Measurements from ENCODE around the gene STUB1. TPM values are rescaled to one million over a fixed set of nuclear protein-coding genes. Genes with fewer than 3 reads are reported as not detected.
"Not testable (repeated sequence)": the region's sequence is repeated elsewhere in the genome, so short reads cannot be mapped to it uniquely, and the experiment has no call there.

Gene STUB1
- total and polyA plus RNA-seq, 2 experiments from 2014 or later, result 91.7 to 108 TPM

GRCh38 chr16:711548-712320 is 31.5 kb downstream of the STUB1 start:
- H3F3A ChIP-seq (replicated peaks; ENCODE audit: low read depth), result 0 out of 2 replicates have a peak, but pooled peaks cover 2% of the 10 kb centered on the region
- Mint-ChIP-seq H3K27ac (no peak overlapping the region), H3K27me3 (ENCODE audit: insufficient read depth, low read depth, poor library complexity) (peaks cover 58% of the 10 kb centered on the region), H3K4me3 (no peak overlapping the region), H3K36me3 (ENCODE audit: low read depth) (no peaks in the 10 kb centered on the region), H3K4me1 (peaks cover 4% of the 10 kb centered on the region; the same call in 2 of the 3 replicates), H3K9me3 (peaks cover 4% of the 10 kb centered on the region; the same call in 1 of the 3 replicates)
- no peaks in the 10 kb centered on the region for H3K36me3 ChIP-seq (ENCODE audit: insufficient read depth)
- H3K4me3 ChIP-seq, result no peak overlapping the region
- no peak overlapping the region for H3K4me2 ChIP-seq
- H3K27me3 ChIP-seq (ENCODE audit: insufficient read depth), result peaks cover 71% of the 10 kb centered on the region
- H2AFZ ChIP-seq, result no peak overlapping the region
- H3K79me2 ChIP-seq (replicated peaks; ENCODE audit: insufficient read depth), result no peaks in the 10 kb centered on the region
- H3K27ac ChIP-seq (ENCODE audit: low read depth), result no peak overlapping the region
- peaks cover 4% of the 10 kb centered on the region; the same call in 1 of the 2 replicates for H3K4me1 ChIP-seq (ENCODE audit: insufficient read depth)
- H3K9me2 ChIP-seq (ENCODE audit: insufficient read depth), result no peaks in the 10 kb centered on the region
- TF ChIP-seq ZNF331 (CRISPR knock-in tag; IDR thresholded peaks at IDR 0.05; ENCODE audit: low read depth) (no peak), CREB1 (CRISPR knock-in tag; IDR thresholded peaks at IDR 0.05; ENCODE audit: low read depth) (no peak), CTCF (conservative IDR thresholded peaks at IDR 0.05; ENCODE audit: low read depth in 2 of 2) (peak; percentile 66 to 94), EZH2phosphoT487 (IDR thresholded peaks at IDR 0.05; ENCODE audit: unreplicated experiment) (no peak), NANOG (IDR thresholded peaks at IDR 0.05; ENCODE audit: borderline replicate concordance) (no peak)
- ATAC-seq (peak; percentile 64), DNase-seq (ENCODE audit: low spot score) (peak; percentile 87)
- no peaks in the 10 kb centered on the region for H4K20me1 ChIP-seq (replicated peaks; ENCODE audit: insufficient read depth)

GRCh38 chr16:712740-713250 is 32.6 kb downstream of the STUB1 start:
- not testable (repeated sequence) for H3K4me1 Mint-ChIP-seq; H3K9me2 ChIP-seq (ENCODE audit: insufficient read depth); H3K27ac ChIP-seq (ENCODE audit: low read depth); H3K79me2 ChIP-seq (replicated peaks; ENCODE audit: insufficient read depth); H3F3A ChIP-seq (replicated peaks; ENCODE audit: low read depth); H3K36me3 ChIP-seq (ENCODE audit: insufficient read depth); H4K20me1 ChIP-seq (replicated peaks; ENCODE audit: insufficient read depth); H3K4me3 ChIP-seq; H3K27ac Mint-ChIP-seq; H3K4me2 ChIP-seq; H3K36me3 Mint-ChIP-seq (ENCODE audit: low read depth); H3K4me1 ChIP-seq (ENCODE audit: insufficient read depth); H2AFZ ChIP-seq; H3K9me3 Mint-ChIP-seq; ATAC-seq; H3K4me3 Mint-ChIP-seq
- peak; percentile 66 to 77 for TF ChIP-seq CTCF (conservative IDR thresholded peaks at IDR 0.05; ENCODE audit: low read depth in 2 of 2)
- H3K27me3 Mint-ChIP-seq (ENCODE audit: insufficient read depth, low read depth, poor library complexity), result peaks cover 51% of the 10 kb centered on the region
- peaks cover 67% of the 10 kb centered on the region for H3K27me3 ChIP-seq (ENCODE audit: insufficient read depth)
- DNase-seq (ENCODE audit: low spot score), result peak; percentile 89

All from GM23338 (cell line).